ENCODE results near the gene CST11.

DNA sequence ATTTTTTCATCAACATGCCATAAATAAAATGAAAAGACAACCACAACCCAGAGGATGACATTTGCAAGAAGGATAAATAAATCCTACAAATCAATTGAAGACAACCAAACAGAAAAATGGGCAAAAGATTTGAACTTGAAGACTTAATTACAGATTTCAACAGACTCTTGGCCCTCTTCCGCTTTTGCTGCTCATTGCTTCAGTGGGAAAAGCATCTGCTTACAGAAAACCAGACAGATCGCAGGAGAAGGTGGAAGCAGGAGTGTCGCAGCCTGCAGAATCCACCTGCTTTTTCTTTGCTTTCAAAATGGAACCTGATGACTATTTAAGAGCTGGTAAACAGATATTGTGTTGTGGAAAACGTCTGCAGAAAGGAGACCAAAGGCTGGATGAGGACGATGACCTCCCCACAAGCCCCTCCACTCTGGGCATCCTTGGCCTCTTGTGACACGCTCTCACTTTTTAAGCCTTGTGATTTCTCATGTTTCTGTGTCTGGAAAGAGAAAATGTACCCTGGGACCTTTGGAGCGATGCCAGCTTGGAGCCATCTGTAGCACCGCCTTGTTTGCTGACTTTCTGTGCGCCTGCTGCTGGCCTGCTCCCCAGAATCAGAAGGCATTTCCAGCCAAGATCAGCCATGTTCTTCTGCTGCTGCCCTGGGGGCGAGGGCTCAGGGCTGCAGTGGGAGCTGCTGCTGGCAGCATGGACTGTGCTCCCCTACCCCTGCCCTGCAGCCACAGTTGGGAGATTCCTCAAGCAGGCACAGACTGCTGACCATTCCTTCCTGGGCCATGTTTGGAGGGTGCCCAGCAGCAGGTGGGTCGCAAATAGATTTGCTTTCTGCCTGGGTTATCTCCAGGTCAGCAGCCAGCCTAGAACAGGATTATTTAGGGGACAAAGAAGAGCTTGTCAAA, 16.8 kb downstream of the CST11 start:
- no peak for TF ChIP-seq GABPA (IDR thresholded peaks at IDR 0.05; ENCODE audit: low read depth)
- TF ChIP-seq CTCF (IDR thresholded peaks at IDR 0.05 in 2 of 3, conservative IDR thresholded peaks at IDR 0.05 in 1 of 3; ENCODE audit: control insufficient read depth in 2 of 3, extremely low read depth in 1 of 3, insufficient read depth in 1 of 3, low read depth in 3 of 3, low read length in 3 of 3): no peak
- TF ChIP-seq POLR2A (IDR thresholded peaks at IDR 0.05; ENCODE audit: low read depth, low read length): no peak
